Sigmoid colon (tissue), 7 donors: ENCODE data around the gene DEGS2. TPM values are rescaled to one million over a fixed set of nuclear protein-coding genes. Genes with fewer than 3 reads are reported as not detected.

Experiments used
- DNase-seq: peaks from one replicate; pipeline ENCODE4 v3.0.0-alpha.2; 2019
- H3K27ac ChIP-seq, 4 donors: fragments of 200-600 bp; sonication (generic); one replicate each; pipeline ENCODE4 v1.5.1; 2016 to 2019; ENCODE audit warnings: mild to moderate bottlenecking in 1 of 4
- H3K27me3 ChIP-seq, 3 donors: fragments of 200-600 bp; sonication (generic); one replicate each; pipeline ENCODE4 v1.5.1; 2019; ENCODE audit warnings: mild to moderate bottlenecking in 1 of 3
- H3K36me3 ChIP-seq, 4 donors: fragments of 200-600 bp; sonication (generic); one replicate each; pipeline ENCODE4 v1.5.1; 2016 to 2019
- H3K4me1 ChIP-seq, 4 donors: fragments of 200-600 bp; sonication (generic); one replicate each; pipeline ENCODE4 v1.5.1; 2017 to 2019
- H3K4me3 ChIP-seq, 4 donors: fragments of 200-600 bp; sonication (generic); one replicate each; pipeline ENCODE4 v1.5.1; 2017 to 2019; ENCODE audit warnings: mild to moderate bottlenecking in 2 of 4, moderate library complexity in 1 of 4
- H3K9me3 ChIP-seq, 4 donors: fragments of 200-600 bp in 3 of 4; sonication (generic) in 3 of 4; one replicate each; pipeline versions ENCODE4 v1.5.1 to v1.6.1; 2013 to 2019
- EP300 ChIP-seq, 4 donors: sonication (generic); formaldehyde crosslinking; IDR thresholded peaks; one replicate each; pipeline ENCODE4 v1.6.1; 2017; ENCODE audit warnings: antibody characterized with exemption in 4 of 4
- POLR2A ChIP-seq, 2 donors: fragments of 450-650 bp; IDR thresholded peaks; one replicate each; pipeline ENCODE4 v1.6.1; 2016; ENCODE audit warnings: antibody characterized with exemption in 2 of 2, mild to moderate bottlenecking in 2 of 2, moderate library complexity in 2 of 2
- POLR2AphosphoS5 ChIP-seq, 4 donors: sonication (generic); formaldehyde crosslinking; IDR thresholded peaks; one replicate each; pipeline ENCODE4 v1.6.1; 2017; ENCODE audit warnings: antibody characterized with exemption in 4 of 4
- WGBS, 2 donors: extraction: QIAGEN DNeasy Blood & Tissue Kit; methylation state at CpG; one replicate each; pipeline ENCODE4 v1.1.7; 2013; 5-methylcytosine and 5-hydroxymethylcytosine counted together
- intact Hi-C: fragments of 100-400 bp; cut with DNase I; formaldehyde crosslinking; loops from one replicate; pipeline ENCODE4 v1.15.1; 2023
- polyA plus RNA-seq, 3 donors: library from polyadenylated mRNA; stranded (reverse); fragments of 200-250 nt; gene quantifications; one replicate each; pipeline ENCODE4 v1.2.3, GENCODE V29; 2013
- total RNA-seq, 4 donors: library from RNA; depleted of rRNA; stranded (reverse); fragments of >200 nt; gene quantifications; one replicate each; pipeline ENCODE4 v1.1.0, GENCODE V29; 2016
- TF ChIP-seq, protein P1 (sequence below), 4 experiments: fragments of 450-650 bp in 3 of 4; fragments of 200-600 bp in 1 of 4; IDR thresholded peaks; one replicate each; pipeline ENCODE4 v1.5.1; 2016 to 2019; ENCODE audit warnings: antibody characterized with exemption in 4 of 4, mild to moderate bottlenecking in 3 of 4, moderate library complexity in 2 of 4
- donor health status: healthy with polysubstance abuse.
- donor health status: Bipolar disorder and iron deficiency.
- donor health status: healthy.

Gene DEGS2
- total and polyA plus RNA-seq, 7 donors, result under 0.01 to 11.9 (median 0.54) TPM

DNA sequence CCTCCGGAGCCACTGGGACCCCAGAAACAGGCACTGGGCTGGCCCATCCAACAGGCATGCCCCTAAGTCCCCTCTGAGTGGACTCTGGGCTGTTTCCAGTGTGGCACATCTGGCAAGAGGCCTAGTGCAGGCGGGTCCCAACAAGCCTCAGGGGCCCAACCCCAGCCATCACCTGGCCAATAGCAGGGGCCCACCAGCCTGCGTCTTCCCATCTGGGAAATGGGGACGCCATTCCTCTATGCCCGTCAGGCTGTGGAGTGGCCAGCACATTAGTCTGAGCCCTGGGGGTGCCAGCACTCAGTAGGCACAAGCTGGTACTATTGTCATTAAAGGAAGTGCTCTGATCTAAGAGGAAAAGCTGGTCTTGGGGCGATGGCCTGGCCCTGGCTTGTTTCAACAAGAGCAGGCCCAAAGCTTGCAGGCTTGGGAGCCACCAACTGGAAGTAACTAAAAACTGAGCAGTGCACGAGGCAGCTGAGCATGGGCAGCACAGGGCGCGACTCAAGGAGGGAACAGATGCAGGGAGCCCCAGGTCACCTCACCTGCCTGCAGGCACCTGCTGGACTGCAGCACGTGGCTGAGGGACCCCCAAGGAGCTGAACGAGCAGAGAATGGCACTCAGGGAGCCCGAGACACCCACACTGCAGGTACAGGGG lies 8.4 kb downstream of the DEGS2 start:
- Histone ChIP-seq H3K4me1 (no peaks in the 10 kb centered on the region), H3K36me3 (no peaks in the 10 kb centered on the region), H3K27ac (no peak overlapping the region), H3K9me3 (peaks cover 0 to 6% (median 5%) of the 10 kb centered on the region in 4 donors), H3K27me3 (peaks cover 0 to 40% (median 9%) of the 10 kb centered on the region in 3 donors), H3K4me3 (no peak overlapping the region)
- 44 to 80% methylated on average over 12 of the region's 12 CpGs for WGBS, 2 donors
- TF ChIP-seq POLR2A (IDR thresholded peaks at IDR 0.05) (no peak), EP300 (IDR thresholded peaks at IDR 0.05) (no peak), POLR2AphosphoS5 (IDR thresholded peaks at IDR 0.05) (no peak)
- TF ChIP-seq, protein P1, sequence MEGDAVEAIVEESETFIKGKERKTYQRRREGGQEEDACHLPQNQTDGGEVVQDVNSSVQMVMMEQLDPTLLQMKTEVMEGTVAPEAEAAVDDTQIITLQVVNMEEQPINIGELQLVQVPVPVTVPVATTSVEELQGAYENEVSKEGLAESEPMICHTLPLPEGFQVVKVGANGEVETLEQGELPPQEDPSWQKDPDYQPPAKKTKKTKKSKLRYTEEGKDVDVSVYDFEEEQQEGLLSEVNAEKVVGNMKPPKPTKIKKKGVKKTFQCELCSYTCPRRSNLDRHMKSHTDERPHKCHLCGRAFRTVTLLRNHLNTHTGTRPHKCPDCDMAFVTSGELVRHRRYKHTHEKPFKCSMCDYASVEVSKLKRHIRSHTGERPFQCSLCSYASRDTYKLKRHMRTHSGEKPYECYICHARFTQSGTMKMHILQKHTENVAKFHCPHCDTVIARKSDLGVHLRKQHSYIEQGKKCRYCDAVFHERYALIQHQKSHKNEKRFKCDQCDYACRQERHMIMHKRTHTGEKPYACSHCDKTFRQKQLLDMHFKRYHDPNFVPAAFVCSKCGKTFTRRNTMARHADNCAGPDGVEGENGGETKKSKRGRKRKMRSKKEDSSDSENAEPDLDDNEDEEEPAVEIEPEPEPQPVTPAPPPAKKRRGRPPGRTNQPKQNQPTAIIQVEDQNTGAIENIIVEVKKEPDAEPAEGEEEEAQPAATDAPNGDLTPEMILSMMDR (IDR thresholded peaks at IDR 0.05), result no peak
- intact Hi-C loops, result no loop called here
- DNase-seq, result no peak

DNA sequence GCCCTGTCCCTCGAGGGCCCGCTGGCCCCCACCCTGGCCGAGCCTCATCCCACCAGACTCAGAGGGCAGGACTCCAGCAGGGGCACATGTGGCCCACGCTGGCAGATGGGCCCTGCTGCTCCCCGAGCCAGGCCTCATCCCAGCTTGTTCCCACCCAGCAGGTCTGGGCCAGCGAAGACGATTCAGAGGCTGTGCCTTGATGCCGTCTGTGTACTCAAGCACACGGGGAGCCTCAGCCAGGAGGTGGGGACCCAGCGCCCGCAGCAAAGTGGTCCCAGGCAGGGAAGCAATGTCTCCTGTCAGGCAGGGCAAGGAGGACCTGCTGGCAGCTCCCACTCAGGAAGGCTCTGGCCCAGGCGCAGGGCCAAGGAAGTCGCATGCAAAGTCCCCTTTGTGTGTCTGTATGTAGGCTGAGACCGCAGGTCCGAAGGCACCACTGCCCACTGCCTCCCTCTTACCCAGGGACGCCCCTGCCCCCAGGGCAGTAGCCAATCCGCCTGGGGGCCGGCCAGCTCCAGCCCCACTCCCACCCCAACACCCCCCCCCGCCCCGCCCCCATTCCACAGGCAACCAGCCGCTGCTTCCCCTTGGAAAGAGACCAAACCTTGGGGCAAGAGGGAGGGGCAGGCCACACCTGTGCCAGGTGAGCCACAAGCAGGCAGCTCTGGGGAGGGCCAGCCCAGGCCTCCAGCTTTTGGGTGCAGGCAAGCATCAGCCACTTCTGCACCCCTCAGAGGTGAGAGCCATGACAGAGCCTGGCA lies 9.4 kb downstream of the DEGS2 start:
- DNase-seq, result no peak
- TF ChIP-seq POLR2A (IDR thresholded peaks at IDR 0.05) (no peak), POLR2AphosphoS5 (IDR thresholded peaks at IDR 0.05) (no peak), EP300 (IDR thresholded peaks at IDR 0.05) (no peak)
- TF ChIP-seq, protein P1 (IDR thresholded peaks at IDR 0.05), result no peak
- intact Hi-C loops, result no loop called here
- Histone ChIP-seq H3K4me1 (no peaks in the 10 kb centered on the region), H3K9me3 (peaks cover 0 to 6% (median 4%) of the 10 kb centered on the region in 4 donors), H3K27ac (no peak overlapping the region), H3K4me3 (no peak overlapping the region), H3K36me3 (no peaks in the 10 kb centered on the region), H3K27me3 (peaks cover 0 to 36% (median 9%) of the 10 kb centered on the region in 3 donors)
- WGBS, 2 donors, result 12 to 57% methylated on average over 21 of the region's 21 CpGs

DNA sequence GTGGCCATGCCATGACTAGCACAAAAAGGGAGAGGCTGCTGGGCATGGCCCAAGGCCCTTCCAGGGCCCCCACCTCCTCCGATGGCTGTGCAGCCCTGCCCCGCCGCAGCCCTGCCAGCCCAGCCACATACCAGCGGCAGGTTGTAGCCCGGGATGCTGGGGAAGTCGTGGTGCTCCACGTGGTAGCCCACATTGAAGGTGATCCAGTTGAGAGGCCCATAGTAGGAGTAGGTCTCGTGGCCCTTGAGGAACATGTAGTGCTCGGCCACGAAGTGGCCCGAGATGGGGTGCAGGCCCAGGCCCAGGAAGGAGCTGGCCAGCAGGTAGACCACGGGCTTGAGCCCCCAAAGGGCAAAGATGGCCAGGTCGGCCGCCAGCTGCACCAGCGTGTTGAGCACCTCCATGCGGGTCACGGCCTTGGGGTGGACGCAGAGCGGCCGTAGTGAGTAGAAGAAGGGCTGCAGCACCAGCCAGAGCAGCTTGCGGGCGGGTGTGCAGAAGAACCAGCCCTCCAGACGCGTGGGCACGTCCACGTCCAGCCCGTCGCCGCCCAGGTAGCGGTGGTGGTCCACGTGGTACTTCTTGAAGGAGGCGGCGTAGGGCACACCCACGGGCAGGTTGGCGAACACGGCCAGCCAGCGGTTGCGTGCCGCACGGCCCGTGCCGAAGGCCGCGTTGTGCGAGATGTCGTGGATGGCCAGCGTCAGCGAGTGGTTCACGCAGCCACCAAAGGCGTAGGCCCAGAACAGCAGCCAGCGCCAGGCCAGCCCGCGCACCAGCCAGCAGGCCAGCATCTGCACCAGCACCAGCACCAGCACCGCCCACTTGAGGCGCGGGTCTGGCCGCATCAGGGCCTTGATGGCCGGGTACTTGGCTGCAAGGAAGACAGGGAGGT lies 10.4 kb downstream of the DEGS2 start:
- Histone ChIP-seq H3K4me1 (no peaks in the 10 kb centered on the region), H3K4me3 (no peak overlapping the region), H3K36me3 (peaks cover 0 to 2% (median under 1%) of the 10 kb centered on the region in 4 donors), H3K9me3 (no peaks in the 10 kb centered on the region), H3K27ac (no peak overlapping the region), H3K27me3 (peaks cover 0 to 27% (median 9%) of the 10 kb centered on the region in 3 donors)
- TF ChIP-seq, protein P1 (IDR thresholded peaks at IDR 0.05), result no peak
- TF ChIP-seq EP300 (IDR thresholded peaks at IDR 0.05) (no peak), POLR2AphosphoS5 (IDR thresholded peaks at IDR 0.05) (no peak), POLR2A (IDR thresholded peaks at IDR 0.05) (no peak)
- intact Hi-C loops, result no loop called here
- DNase-seq, result no peak
- WGBS, 2 donors, result 92 to 94% methylated on average over 58 of the region's 58 CpGs

DNA sequence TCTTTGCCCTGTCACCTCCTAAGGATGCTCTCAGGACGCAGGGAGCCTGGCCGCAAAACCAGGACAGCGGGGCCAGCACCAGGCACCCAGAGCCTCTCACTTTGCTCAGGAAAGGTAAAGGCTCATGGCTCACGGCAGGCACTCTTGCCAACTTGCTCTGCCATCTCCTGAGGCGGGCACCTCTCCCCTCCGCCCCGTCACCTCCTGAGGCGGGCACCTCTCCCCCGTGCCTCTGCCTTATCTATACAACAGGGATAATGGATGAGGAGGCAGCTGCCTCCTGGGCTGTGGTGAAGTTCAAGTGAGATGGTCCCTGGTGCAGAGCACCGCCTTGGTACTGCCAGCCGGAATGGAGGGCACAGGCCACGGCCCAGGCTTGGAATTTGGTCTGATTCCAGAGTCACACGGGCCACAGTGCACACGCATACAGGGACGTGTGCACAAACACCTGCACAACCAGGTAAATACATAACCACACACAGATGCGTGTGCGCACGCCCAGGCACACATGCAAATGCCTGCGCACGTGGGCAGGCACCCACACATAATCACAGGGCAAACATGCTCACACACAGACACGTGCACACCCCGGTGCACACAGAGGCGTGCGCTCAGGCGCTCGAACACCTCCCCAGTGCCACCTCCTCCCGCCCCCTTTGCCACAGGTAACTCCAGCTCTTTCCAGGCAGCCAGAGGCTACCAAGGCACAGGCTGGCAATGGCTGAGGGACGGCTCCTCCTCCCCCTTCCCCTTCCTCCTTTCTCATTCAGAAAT lies 11.6 kb downstream of the DEGS2 start:
- no peaks in the 10 kb centered on the region for H3K4me1 ChIP-seq
- no peak for DNase-seq
- peaks cover 0 to 7% (median 2%) of the 10 kb centered on the region in 4 donors for H3K36me3 ChIP-seq
- TF ChIP-seq POLR2A (IDR thresholded peaks at IDR 0.05) (no peak), POLR2AphosphoS5 (IDR thresholded peaks at IDR 0.05) (no peak), EP300 (IDR thresholded peaks at IDR 0.05) (no peak)
- TF ChIP-seq, protein P1 (IDR thresholded peaks at IDR 0.05), result no peak
- no peak overlapping the region for H3K27ac ChIP-seq
- no peak overlapping the region for H3K4me3 ChIP-seq
- 48 to 67% methylated on average over 28 of the region's 28 CpGs for WGBS, 2 donors
- intact Hi-C loops, result no loop called here
- no peaks in the 10 kb centered on the region for H3K9me3 ChIP-seq
- peaks cover 0 to 27% (median 9%) of the 10 kb centered on the region in 3 donors for H3K27me3 ChIP-seq
